Activated naive CD4-positive, alpha-beta T cell treated with Interleukin-2 at 50 U/mL for 16 hours (primary cell): ENCODE measurements around the gene EFS.

Source experiments
- DNase-seq: peaks from one replicate; pipeline ENCODE4 v3.0.0-alpha.2; 2020

EFS gene

DNA sequence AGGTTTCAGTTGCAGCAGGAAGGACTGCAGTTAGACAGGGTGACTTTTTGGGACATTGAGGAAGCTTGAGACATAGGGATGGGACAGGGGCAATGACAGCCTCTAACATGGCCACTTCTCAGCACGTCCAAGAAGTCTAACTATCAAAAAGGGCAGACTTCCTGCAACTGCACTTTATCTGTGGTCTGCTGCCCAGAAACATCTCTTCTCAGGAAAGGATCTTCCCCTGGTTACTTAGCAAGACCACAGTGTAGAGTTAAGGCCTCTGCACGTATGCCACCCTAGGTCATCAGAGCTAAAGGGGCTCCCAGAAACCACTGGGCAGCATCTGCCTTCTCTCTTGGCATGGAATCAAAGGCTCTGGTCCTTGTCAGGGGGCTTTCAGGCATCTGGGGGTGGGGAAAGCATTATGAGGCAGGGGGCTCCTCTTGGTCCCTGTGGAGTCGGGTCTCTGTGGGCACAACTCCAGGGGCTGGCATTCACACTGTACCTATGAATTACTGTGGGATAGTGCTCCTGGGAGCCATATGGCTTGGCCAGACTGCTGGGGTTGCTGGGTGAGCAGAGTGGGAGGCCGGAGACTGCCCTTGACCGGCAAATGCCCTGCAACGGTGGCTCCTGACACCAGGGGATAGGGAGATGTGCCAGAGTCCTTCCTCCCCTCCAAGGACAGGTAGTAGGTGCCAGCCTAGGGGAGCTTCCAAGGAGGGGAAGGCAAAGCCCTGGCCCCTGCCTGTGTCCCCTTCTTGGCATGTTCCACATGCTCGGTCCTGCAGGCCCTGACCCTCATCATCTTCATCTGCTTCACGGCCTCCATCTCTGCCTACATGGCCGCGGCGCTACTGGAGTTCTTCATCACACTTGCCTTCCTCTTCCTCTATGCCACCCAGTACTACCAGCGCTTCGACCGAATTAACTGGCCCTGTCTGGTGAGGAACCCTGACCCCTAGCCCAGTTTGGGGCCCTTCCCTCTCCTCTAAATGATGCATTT is 12.9 kb upstream of the EFS start:
- DNase-seq, result no peak

DNA sequence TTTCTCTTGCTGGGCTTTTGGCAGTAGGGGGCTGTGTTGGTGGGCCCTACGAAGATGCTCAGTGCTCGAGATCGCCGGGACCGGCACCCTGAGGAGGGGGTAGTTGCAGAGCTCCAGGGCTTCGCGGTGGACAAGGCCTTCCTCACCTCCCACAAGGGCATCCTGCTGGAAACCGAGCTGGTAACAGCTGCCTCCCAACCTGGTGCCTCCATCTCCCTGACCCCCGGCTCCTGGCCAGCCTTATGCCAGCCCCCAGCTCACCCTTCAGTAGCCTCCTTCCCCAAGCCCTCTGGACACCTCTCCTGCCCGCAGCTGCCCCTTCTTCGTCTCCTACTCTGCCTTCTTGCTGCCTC is 12.2 kb upstream of the EFS start:
- DNase-seq, result no peak

DNA sequence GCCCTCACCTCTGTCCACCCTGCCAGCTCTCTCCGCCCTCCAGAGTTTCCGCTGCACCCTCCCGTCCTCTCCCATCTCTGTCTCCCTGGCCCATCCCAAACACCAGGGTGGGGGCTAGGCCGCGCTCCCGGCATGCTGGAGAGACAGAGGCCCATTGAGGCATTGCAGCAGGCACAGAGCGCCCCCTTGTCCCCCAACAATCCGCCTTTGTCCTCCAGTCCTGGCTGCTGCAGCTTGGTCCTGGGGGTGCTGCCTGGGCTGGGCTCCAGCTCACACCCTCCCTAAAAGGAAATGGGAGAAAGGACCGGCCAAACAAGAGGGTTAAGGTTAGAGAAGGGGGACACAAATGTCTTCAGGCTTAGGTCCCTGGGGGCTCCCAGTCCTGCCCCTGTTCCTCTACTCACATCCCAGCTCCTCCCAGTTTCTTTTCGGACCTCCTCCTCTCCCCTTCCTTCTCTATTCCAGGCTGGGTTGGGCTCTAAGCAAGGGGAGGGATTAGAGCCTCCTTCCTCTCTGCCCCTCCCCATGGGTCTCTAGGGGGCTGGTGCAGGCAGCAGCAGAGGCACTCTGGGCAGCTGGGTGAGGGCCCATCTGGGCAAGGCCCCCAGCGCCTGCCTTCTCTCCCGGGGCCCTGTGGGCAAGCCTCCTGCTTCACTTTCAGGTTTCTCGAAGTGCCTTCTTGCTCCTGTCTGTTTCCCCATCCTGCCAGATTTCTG is 11.7 kb upstream of the EFS start, which contains the start of gene CMTM5:
TSS of gene CMTM5 (plus strand) at position 565 of the 716 bp plus-strand sequence. CDS start 206 bp downstream, outside the sequence.
- DNase-seq, result no peak

DNA sequence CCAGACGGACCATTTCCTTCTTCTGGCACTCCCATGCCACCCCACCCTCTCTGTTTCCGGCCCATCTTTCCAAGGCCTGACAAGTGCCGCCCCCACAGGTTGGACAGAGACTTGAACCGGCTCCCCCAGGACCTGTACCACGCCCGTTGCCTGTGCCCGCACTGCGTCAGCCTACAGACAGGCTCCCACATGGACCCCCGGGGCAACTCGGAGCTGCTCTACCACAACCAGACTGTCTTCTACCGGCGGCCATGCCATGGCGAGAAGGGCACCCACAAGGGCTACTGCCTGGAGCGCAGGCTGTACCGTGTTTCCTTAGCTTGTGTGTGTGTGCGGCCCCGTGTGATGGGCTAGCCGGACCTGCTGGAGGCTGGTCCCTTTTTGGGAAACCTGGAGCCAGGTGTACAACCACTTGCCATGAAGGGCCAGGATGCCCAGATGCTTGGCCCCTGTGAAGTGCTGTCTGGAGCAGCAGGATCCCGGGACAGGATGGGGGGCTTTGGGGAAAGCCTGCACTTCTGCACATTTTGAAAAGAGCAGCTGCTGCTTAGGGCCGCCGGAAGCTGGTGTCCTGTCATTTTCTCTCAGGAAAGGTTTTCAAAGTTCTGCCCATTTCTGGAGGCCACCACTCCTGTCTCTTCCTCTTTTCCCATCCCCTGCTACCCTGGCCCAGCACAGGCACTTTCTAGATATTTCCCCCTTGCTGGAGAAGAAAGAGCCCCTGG is 10.7 kb upstream of the EFS start:
- DNase-seq, result no peak

DNA sequence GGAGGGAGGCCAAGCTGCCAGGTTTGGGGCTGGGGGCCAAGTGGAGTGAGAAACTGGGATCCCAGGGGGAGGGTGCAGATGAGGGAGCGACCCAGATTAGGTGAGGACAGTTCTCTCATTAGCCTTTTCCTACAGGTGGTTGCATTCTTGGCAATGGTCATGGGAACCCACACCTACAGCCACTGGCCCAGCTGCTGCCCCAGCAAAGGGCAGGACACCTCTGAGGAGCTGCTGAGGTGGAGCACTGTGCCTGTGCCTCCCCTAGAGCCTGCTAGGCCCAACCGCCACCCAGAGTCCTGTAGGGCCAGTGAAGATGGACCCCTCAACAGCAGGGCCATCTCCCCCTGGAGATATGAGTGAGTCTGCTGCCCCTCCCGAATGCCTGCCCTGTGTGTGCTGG is 8.1 kb upstream of the EFS start:
- DNase-seq, result no peak

DNA sequence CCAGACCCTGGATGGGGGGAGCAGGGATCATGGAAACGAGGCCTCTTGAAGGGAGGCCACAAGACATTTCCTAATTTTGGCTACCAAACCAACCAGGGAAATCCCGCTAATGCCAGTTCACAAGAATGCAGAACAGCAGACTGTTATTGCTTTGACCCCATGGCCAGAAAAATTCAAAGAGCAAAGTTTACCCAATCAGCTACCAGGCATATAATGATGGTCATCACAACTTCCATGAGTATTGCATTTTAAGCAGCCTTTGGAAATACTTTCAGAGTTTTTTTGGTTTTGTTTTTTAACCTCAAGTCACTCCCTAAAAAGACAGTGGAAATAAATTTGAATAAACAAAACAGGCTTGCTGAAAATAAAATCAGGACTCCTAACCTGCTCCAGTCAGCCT is 7.5 kb upstream of the EFS start, which contains the start of gene IL25:
TSS of gene IL25 (plus strand) at position 301 of the 400 bp plus-strand sequence.
- no peak for DNase-seq

DNA sequence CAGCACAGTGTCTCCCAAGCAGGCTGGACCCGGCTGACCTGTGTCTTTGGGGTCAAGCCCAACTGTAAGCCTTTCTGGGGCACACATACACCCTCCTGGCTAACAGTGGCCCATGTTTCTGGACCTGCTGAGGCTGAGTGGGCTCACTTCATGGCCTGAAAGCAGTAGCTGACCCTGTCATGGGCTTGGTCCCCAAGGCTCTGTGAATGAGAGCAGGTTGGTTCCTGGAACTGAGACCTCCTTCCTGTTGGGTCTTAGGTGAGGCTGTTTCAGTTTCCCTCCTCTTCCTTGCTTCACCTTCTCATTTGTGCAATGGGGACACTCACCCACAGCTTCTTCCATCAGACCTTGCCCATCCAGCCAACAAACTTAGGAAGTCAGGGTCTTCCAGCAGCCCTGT is 6.9 kb upstream of the EFS start:
- DNase-seq, result no peak

DNA sequence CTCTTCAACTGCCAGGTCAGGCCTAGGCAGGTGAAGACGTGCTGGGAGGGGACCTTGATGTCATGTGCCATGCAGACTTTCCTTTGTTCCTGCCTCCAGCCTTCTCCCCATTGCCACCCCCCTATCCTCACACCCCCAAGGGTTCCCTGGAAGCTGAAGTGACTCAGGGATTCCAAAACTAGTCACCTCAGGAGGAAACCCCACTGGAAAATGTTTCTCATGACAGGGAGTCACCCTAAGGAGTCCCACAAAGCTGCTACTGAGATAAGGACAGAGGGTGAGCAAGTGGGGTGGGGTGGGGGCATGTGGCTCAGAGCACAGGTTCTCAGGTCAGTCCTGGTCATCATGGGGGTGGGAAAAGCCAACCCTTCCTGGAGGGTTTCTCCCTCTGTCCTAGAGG is 5.2 kb upstream of the EFS start:
- DNase-seq, result no peak

DNA sequence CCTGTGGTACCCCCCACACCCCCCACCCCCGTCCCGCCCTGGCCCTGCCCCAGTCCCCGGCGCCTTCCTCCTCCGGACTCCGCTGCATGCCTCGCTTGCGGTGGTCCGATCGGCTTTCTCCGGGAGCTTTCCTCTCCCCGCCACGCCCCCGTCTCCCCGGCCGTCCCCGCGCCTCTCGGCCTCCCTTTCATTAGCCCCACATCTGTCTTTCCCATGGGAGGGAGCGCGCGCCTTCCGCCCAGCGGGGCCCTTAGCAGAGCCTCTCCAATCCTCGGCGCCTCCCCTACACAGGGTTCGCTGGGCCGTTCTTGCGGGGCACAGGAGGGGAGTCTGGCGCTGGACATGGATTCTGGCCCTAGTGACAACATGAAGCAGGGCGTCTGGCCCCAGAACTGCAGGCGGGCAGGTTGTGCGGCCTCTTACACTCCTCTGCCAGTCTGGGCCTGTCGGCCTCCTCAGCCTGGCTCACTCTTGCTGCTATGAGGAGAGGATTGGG is 1.5 kb upstream of the EFS start:
- DNase-seq, result no peak

DNA sequence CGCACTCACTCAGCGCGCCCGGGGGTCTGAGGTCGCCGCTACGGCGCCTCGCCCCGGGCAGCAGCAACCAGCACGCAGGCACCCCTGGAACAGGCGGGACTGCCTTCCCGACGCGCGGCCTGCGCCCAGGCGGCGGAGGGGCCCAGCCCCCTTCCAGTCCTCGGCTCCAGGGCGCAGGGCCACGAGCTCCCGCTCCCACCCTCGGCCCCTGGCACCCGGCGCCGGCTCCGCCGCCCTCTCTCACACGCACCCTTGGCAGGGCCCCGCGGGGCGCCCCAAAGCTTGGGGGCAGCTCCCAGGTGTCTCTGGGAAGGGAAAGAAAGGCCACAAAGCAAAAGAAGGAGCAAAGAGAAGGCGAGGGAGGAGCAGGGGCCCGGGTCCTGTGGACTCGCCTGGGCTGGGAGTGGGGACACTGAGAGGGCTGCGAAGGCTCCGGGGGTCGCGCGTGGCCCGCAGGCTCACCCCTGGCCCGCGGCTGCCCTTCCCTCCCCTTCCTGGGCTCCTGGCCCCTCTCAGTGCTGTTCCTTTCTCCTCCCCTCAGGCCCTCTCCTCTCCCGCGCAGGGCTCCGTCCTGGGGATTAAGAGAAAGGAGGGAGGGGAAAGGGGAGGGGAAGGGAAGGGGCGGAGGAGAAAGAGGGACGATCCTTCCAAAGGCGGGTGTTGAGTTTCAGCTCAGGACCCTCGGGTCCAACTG is 907 bp upstream of the EFS start:
- no peak for DNase-seq

DNA sequence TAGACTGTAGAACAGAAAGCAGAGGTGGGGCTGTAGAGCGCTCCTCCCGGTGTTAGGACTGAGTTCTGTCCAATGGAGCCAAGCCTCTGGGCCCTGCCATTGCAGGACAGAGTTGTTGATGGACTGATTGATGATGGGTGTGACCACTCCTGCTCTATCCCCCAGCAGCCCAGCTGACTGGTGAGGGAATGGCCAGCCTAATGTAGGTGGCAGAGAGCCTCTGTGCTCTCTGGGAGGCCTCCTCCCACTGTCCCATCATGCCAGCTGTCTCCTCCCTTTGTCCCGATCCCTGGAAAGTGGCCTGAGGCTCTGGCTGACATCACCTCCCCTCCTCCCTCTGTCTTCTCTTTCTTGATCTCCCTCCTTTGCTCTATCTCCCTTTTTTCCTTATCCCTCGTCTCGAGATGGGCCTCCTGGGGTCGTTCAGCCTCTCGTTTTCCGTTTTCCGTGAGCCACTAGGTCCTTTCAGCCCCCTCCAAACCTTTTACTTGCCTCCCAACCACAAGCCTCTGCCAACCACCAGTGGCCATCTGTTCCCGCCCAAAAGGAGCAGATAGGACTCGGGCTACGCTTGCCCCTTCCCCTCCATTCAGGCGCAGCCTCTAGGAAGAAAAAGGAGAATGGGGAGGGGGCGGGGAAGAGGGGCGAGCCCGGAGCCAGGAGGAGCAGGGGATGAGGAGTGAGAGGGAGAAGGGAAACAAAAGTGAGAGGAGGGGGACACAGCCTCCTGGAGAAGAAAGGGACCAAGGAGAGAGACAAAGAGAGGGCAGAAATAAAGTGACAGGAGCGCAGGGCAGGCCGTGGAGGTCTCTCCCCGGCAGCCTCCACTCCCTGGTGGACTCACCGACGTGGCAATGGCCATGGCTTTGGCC is 572 bp downstream of the EFS start:
- DNase-seq, result no peak

DNA sequence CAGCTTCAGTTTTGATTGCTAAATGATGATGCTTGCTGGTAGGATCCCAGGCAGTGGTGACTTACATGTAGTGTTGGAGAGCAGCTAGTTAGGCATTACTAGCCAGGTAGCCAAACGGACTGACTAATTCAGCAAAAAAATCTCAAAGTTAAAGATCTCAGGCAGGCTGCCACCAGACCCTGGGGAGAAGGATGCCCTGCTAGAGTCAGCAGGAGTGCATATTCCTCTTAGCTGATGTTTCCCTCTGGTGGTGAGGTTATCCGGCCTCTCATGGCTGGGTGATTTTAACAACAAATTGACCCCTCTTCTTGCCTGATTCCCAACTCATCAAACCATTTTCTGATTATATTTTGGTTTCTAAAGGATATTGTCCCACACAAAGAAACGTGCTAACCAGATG is 2.8 kb downstream of the EFS start:
- DNase-seq, result no peak

DNA sequence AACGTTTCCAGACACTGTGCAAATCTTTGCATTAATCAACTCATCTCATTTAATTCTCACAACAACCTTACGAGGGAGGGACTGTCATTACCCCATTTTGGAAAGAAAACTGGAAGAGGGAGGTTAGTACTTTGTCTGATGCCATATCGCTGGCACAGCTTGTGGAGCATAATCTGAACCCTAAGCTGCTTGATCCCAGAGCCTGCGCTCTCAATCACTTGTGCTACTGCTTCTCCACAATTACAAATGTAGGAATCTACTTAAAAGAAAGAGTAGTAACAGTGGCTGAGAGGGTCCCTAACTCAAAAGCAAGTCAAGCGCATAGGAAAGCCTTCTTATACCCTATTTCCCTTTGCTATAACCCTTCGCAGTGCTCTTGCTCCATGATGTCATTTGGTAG is 3.2 kb downstream of the EFS start:
- DNase-seq, result no peak

DNA sequence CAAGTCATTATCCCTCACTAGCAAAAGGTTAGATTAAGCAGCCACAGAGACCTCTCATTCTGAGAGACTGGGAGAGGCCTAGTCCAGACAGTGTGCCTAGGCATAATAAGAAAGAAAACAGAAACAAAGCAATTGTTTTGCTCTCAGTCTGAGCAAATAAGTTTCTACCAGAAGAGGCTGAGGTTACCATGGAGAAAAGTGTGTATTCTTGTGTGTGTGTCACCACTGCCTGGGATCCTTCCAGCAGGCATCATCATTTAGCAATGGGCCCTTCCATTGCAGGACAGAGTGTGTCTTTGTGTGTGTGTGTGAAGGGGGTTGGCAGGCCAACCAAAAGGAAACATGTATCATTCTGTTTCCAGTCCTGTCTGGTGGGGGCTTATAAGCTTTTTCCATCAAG is 3.7 kb downstream of the EFS start:
- DNase-seq, result no peak

DNA sequence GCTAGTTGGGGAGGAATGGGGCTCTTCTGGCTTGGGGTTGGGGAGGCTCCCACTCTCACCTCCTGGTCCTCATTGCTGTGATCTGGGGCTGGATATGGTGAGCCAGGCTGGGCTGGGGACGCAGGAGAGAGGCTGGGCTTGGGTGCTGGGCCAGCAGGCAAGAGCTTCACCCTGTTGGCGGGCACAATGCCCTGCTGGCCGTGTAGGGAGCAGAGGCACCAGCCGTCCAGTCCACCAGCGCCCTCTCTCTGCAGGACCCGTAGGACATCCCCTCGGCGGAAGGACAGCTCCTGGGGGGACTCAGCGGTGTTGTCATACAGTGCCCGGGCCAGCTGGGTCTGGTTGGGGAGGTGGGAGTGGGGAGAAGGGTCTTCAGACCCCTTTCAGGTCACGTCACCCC is 4.5 kb downstream of the EFS start:
- DNase-seq, result no peak

DNA sequence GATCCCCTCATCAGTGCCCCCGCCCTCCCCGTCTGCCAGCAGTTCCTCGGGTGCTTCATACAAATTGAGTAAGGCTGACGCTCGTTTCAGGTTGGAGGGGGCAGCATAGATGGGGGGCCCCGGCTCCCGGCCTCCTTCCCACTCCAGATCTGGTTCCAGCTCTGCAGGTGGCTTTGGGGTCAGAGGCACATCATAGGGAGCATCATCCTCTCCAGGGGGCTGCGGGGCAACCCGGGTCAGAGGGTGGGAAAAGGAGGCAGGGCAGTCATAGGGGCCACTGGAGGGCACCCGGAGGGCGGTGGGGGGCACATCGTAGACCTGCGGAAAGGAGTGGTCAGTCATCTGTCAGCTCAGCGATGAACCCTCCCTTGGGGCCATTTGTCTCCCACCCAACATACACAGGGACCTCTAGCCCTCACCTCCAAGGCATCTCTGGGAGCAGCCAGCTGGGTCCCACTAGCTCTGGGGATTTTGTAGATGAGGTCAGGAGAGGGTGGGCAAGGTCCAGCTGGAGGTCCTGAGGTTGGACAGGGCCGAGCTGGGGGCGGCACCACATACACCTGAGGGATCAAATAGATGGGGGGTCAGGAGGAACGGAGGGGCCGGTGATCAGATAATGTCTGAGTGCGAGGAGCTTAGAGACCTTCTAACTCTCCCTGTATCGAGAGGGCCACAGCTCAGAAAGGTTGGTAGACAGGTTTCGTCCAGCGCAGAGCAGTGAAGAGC is 5.1 kb downstream of the EFS start:
- DNase-seq, result no peak

DNA sequence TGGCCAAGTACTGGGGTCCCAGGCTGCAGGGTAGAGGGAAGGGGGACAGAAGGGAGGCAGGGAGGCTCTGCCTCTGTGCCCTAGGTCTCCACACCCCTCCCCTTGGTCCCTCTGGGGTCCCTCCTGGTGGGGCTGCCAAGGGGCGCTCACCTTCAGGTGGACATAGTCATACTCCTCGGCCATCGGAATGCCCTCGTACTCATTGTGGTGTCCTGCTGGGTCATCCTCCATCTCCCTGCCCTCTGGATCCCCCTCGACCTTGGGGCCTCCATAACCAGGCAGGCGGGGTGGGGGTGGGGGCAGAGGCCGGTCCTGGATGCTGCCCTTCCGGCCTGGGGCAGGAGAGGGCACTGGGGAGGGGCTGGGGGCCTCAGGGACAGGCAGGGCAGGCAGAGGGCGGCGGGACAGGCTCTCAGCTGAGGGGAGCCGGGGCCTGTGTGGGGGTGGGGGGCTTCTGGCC is 5.8 kb downstream of the EFS start:
- DNase-seq, result no peak

DNA sequence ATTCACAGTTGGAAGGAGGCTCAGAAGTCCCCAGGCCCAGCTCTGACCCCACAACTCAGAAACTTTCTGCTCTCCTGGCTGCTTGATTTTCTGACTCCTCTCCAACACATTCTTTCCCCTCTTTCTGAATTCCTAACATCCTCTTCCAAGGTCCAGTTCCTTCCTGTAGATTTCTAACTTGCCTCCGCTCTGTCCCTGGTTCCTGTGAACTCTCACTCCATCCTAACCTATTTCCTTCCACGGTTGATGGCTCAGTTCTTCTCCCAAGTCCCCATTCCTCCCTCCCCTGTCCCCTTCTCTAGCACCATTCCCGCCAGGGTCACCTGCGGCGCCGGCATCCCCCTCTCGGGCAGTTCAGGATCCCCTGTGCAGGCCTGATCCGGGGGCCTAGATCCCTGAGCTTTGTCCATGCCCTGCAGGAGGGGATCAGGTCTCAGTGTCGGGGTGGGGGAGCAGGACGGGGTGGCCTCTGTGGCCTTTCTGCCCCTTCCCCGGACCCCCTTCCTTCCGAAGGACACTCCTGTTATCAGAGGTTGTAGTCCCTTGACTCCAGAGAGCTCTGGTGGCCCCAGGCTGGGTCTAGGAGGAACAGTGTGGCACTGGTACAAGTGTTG is 6.3 kb downstream of the EFS start:
- no peak for DNase-seq

DNA sequence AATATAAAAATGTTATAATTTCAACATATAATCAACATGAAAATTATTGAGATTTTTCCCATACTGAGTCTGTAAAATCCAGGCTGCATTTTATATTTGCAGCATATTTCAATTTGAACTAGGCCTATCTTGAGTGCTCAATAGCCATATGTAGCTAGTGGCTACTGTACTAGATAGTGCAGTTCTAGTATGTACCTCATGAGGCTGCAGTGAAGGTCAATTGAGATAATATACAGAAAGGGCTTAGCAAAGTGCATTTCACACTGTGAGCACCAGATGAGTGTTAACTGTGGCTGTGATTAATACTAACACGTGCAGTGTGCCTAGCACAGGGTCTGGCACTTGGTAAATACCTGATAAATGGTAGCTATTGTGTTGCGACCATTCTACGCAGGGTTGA is 6.9 kb downstream of the EFS start:
- DNase-seq, result no peak

DNA sequence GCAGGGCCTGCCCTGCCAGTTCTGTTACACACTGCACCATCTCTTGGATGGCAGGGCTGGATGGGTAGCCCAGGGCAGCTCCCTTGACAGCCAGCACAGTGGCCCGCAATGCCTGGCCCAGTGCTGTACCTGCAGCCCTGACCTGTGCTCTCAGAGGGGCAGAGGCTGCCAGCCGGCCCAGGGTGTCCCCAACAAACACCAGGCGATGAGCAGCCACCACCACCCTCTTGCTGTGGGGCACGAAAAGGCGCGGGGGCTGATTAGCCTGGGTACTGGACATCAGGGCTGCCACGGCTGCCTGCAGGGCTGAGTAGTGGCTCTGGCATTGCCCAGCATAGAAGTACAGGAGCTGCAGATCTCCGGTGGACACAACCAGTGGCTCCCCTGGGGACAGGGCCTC is 7.7 kb downstream of the EFS start:
- DNase-seq, result no peak
